SK-N-SH (cell line): ENCODE data around the gene PKNOX2.

Source experiments
- CTCF ChIP-seq: fragments of 200-600 bp; sonication (generic); IDR thresholded peaks from 2 replicates; pipeline ENCODE4 v1.6.1; 2017; ENCODE audit warnings: antibody characterized with exemption, mild to moderate bottlenecking, moderate library complexity
- EZH2phosphoT487 ChIP-seq: fragments of 200-600 bp; sonication (generic); IDR thresholded peaks from 2 replicates; pipeline ENCODE4 v1.6.1; 2017; ENCODE audit warnings: low read depth, mixed run types, mild to moderate bottlenecking, antibody characterized with exemption, moderate library complexity, borderline replicate concordance
- FOXM1 ChIP-seq: IDR thresholded peaks from 2 replicates; pipeline ENCODE4 v1.4.0; 2012; ENCODE audit warnings: low read depth, mild to moderate bottlenecking
- POLR2AphosphoS5 ChIP-seq: IDR thresholded peaks from 2 replicates; pipeline ENCODE4 v1.6.1; 2012; ENCODE audit warnings: low read depth, low read length
- RCOR1 ChIP-seq: fragments of 150-350 bp; IDR thresholded peaks from 2 replicates; pipeline ENCODE4 v1.6.1; 2017; ENCODE audit warnings: antibody characterized with exemption, low read length
- RFX5 ChIP-seq: IDR thresholded peaks from 2 replicates; pipeline ENCODE4 v1.6.1; 2012; ENCODE audit warnings: mild to moderate bottlenecking, improper control_type of control experiment, low read length
- RXRA ChIP-seq: IDR thresholded peaks from 2 replicates; pipeline ENCODE4 v1.4.0; 2012; ENCODE audit warnings: low read depth, mild to moderate bottlenecking, borderline replicate concordance
- SMC3 ChIP-seq: IDR thresholded peaks from 2 replicates; pipeline ENCODE4 v1.6.1; 2012; ENCODE audit warnings: low read depth, low read length, improper control_type of control experiment
- TAF1 ChIP-seq: IDR thresholded peaks from 2 replicates; pipeline ENCODE4 v1.6.1; 2012; ENCODE audit warnings: low read depth, mild to moderate bottlenecking, low read length, moderate library complexity, borderline replicate concordance
- YY1 ChIP-seq: IDR thresholded peaks from 2 replicates; pipeline ENCODE4 v1.4.0; 2012; ENCODE audit warnings: low read depth, mild to moderate bottlenecking
- TF ChIP-seq, protein P1 (sequence below): fragments of 150-350 bp; IDR thresholded peaks from 2 replicates; pipeline ENCODE4 v1.6.1; 2017; ENCODE audit warnings: antibody characterized with exemption, low read length, low read depth, borderline replicate concordance
- TF ChIP-seq, protein P2 (sequence below): IDR thresholded peaks from 2 replicates; pipeline ENCODE4 v1.4.0; 2012; ENCODE audit warnings: low read depth

- TF ChIP-seq RXRA: no peak
- no peak for TF ChIP-seq YY1
- no peak for TF ChIP-seq SMC3
- TF ChIP-seq POLR2AphosphoS5: no peak
- no peak for TF ChIP-seq CTCF
- TF ChIP-seq, protein P1, sequence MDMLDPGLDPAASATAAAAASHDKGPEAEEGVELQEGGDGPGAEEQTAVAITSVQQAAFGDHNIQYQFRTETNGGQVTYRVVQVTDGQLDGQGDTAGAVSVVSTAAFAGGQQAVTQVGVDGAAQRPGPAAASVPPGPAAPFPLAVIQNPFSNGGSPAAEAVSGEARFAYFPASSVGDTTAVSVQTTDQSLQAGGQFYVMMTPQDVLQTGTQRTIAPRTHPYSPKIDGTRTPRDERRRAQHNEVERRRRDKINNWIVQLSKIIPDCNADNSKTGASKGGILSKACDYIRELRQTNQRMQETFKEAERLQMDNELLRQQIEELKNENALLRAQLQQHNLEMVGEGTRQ: no peak
- no peak for TF ChIP-seq RFX5
- TF ChIP-seq, protein P2, sequence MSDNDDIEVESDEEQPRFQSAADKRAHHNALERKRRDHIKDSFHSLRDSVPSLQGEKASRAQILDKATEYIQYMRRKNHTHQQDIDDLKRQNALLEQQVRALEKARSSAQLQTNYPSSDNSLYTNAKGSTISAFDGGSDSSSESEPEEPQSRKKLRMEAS: no peak
- no peak for TF ChIP-seq EZH2phosphoT487
- TF ChIP-seq RCOR1: no peak
- TF ChIP-seq TAF1: no peak
- no peak for TF ChIP-seq FOXM1
Observed at GRCh38 chr11:125179895-125180294, 15.3 kb downstream of the PKNOX2 start.
